RWPE1 (cell line): Measurements from ENCODE around the gene TTC31.

Source experiments
- CTCF ChIA-PET: fragments of 350-600 bp; sonication (Branson Sonifier 250); formaldehyde crosslinking; extraction: SDS; loops from one replicate; lab custom pipeline; 2021; lab: Yijun Ruan, JAX
- POLR2A ChIA-PET: fragments of 400-600 bp; formaldehyde crosslinking; extraction: SDS; loops from one replicate; lab custom pipeline; 2020; ENCODE audit warnings: antibody characterized with exemption; ENCODE audit not compliant: low non-redundant PET; lab: Yijun Ruan, JAX
- DNase-seq: peaks from one replicate; pipeline ENCODE4 v3.0.0; 2012; ENCODE audit warnings: low spot score
- H3K27ac ChIP-seq: fragments of 450-650 bp; 2 replicates; pipeline ENCODE4 v1.5.1; 2017
- TF ChIP-seq, protein P1 (sequence below): fragments of 450-650 bp; conservative IDR thresholded peaks from 2 replicates; pipeline ENCODE4 v1.5.1; 2017; ENCODE audit warnings: low read depth, mild to moderate bottlenecking

The TTC31 gene

DNA sequence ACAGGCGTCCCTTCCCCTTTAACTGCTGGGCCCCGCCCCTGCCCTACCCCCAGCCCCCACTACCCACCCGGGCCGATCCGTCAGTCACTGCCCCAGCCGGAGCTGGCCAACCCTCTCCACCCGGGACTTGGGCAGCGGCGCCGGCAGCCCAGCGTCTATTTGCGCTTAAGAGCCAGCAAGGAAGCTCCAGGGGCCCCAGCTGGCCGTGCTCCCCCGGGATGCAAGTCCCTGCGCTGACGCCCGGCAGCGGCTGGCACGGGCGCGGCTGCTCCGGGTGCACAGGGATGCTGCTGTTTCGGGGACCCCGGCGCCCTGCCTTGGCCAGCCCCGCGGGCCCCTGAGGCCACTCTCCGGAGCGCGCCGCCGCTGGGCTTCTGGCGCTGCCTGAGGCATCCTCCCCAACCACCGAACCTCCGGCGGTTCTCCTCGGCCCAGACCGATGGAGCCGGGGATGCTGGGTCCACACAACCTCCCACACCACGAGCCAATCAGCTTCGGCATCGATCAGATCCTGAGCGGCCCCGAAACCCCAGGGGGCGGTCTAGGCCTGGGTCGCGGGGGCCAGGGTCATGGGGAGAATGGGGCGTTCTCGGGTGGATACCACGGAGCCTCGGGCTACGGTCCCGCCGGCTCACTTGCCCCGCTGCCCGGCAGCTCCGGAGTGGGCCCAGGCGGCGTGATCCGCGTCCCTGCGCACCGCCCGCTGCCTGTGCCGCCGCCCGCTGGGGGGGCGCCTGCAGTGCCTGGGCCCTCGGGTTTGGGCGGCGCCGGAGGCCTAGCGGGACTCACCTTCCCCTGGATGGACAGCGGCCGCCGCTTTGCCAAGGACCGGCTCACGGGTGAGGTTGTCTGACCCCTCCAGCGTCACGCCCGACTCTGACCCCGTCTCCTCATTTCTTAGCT, 31.7 kb downstream of the TTC31 start, which contains the start of gene TLX2:
Gene TLX2 (plus strand): TSS at position 83 of the 903 bp plus-strand sequence. CDS start 357 bp downstream, at position 440.
- no peak for DNase-seq
- ChIA-PET CTCF (interaction anchor here (1.2 kb wide), 1 partner anchor 73 kb away, joined by 4 read pairs; no protein-coding TSS in a partner anchor), POLR2A (no interaction called here)
- TF ChIP-seq, protein P1, sequence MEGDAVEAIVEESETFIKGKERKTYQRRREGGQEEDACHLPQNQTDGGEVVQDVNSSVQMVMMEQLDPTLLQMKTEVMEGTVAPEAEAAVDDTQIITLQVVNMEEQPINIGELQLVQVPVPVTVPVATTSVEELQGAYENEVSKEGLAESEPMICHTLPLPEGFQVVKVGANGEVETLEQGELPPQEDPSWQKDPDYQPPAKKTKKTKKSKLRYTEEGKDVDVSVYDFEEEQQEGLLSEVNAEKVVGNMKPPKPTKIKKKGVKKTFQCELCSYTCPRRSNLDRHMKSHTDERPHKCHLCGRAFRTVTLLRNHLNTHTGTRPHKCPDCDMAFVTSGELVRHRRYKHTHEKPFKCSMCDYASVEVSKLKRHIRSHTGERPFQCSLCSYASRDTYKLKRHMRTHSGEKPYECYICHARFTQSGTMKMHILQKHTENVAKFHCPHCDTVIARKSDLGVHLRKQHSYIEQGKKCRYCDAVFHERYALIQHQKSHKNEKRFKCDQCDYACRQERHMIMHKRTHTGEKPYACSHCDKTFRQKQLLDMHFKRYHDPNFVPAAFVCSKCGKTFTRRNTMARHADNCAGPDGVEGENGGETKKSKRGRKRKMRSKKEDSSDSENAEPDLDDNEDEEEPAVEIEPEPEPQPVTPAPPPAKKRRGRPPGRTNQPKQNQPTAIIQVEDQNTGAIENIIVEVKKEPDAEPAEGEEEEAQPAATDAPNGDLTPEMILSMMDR, result no peak
- no peak within 1 kb of the TSS for H3K27ac ChIP-seq

DNA sequence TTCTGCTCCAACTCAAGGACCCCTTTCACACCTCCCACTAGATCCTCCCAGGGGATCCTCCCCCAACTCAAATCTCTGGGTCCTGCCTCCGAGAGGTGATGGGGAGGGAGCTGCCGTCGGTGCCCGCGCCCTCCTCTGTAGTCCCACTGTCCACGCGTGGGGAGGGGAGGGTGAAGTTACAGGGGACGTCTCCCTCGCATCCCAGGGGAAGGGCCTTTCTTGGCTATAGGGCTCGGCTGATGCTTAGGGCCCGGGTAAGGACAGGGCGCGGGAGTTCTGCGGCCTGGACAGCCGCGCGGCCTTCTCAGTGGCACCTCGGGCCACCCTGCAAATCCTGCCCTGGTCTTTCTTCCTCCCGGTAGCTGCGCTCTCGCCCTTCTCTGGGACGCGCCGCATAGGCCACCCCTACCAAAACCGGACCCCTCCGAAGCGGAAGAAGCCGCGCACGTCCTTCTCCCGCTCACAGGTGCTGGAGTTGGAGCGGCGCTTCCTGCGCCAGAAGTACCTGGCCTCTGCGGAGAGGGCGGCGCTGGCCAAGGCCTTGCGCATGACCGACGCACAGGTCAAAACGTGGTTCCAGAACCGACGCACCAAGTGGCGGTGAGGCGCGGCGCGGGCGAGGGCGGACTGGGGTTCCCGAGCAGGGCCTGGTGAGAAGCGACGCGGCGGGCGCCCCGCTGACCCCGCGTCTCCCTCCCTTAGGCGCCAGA, 32.5 kb downstream of the TTC31 start:
- POLR2A ChIA-PET, result no interaction called here
- no peak for DNase-seq
- TF ChIP-seq, protein P1, result no peak
- CTCF ChIA-PET, result interaction anchor here (1.2 kb wide), 1 partner anchor 72 kb away, joined by 4 read pairs; no protein-coding TSS in a partner anchor
- no peak overlapping the region for H3K27ac ChIP-seq

DNA sequence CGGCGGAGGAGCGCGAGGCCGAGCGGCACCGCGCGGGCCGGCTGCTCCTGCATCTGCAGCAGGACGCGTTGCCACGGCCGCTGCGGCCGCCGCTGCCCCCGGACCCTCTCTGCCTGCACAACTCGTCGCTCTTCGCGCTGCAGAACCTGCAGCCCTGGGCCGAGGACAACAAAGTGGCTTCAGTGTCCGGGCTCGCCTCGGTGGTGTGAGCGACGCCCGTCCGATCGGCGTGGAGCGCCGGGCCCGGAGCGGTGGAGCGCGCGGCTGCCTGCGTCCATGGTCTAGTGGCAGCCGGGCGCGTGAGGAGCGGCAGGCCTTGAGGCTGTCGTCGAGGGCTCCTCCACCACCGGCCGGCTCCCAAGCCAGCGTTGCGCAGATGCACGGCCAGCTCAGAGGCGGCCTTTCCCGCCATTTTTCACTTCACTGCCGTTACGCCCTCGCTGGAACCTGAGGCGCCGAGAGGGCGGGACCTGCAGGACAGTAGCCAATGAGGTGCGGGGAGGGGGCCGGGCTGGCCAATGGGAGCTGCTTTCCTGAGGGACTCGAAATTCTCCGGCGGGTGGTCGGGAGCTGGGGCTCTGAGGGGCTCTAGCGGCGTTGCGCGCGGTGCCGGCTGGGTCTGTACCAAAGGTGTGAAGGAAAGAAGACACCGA, 33.2 kb downstream of the TTC31 start:
- peak; percentile 65 for DNase-seq
- ChIA-PET POLR2A (no interaction called here), CTCF (no interaction called here)
- TF ChIP-seq, protein P1, result no peak
- no peak overlapping the region for H3K27ac ChIP-seq

DNA sequence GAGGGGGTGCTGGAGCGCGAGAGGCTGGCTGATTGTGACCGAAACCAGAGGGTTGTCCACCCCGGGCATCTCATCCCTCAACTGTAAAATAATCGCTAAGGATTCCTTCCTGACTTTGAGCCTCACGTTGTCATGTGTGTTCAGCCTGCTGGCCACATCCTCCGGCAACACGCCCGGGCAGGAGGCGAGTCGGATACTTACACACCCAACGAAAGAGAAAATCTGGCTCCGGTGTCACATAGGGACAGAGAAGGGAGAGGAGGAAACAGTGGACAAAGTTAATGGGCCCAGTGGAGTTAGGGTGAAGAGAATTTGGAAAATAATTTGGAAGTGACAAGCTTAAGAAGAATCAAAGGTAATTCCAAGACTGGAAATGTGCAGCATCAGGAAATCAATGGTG, 33.8 kb downstream of the TTC31 start:
- TF ChIP-seq, protein P1, result no peak
- no peak overlapping the region for H3K27ac ChIP-seq
- CTCF ChIA-PET, result no interaction called here
- POLR2A ChIA-PET, result no interaction called here
- DNase-seq, result no peak

DNA sequence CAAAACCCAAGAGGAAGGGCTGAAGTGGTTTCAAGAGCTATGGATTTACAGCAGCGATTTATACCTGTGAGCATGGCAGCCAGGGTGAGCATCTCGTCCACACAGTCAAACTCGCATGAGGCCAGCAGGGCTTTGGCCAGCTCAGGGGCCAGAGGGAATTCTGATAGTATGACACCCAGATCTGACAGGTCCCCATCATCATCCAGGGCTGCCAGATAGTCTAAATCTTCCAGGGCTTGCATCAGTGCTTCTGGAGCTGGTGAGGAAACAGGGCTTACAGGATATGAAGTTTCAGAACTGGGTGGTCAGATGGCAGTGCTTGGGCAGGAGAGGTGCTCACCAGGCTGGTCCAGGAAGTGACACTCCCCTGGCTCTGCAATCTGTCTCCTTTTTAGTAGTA, 39.6 kb downstream of the TTC31 start:
- H3K27ac ChIP-seq, result no peak overlapping the region
- ChIA-PET CTCF (interaction anchor here (1.0 kb wide), 1 partner anchor 16 kb away, joined by 3 read pairs; no protein-coding TSS in a partner anchor), POLR2A (no interaction called here)
- DNase-seq, result no peak
- TF ChIP-seq, protein P1, result no peak

DNA sequence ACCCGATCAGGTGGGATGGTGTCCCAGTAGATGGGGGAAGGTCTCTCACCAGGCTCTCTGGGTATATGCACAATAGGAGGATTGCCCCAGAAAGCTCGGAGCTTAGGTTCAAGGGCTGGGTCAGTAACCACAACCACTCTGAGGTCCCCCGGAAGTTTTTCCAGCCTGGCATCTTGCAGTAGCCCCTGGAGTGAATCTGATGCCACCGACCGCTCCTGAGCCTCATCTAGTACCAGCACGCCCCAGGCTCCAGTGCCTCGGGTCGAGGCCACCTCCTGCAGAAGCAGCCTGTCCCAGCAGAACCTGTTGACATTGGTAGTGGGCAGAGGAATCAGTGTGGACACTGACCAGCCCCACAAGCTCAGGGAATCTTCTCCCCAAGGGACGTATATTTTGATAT, 41.1 kb downstream of the TTC31 start:
- TF ChIP-seq, protein P1, result no peak
- POLR2A ChIA-PET, result no interaction called here
- CTCF ChIA-PET, result no interaction called here
- H3K27ac ChIP-seq, result no peak overlapping the region
- DNase-seq, result no peak
